ENCODE data around the gene PRX. TPM values are rescaled to one million over a fixed set of nuclear protein-coding genes. Genes with fewer than 3 reads are reported as not detected.
A peak's percentile ranks its signal among the peaks of the same experiment; 100 is the strongest.

Gene PRX
- total RNA-seq, 2 donors from 2014 or later, result 3.4 to 3.7 TPM

DNA sequence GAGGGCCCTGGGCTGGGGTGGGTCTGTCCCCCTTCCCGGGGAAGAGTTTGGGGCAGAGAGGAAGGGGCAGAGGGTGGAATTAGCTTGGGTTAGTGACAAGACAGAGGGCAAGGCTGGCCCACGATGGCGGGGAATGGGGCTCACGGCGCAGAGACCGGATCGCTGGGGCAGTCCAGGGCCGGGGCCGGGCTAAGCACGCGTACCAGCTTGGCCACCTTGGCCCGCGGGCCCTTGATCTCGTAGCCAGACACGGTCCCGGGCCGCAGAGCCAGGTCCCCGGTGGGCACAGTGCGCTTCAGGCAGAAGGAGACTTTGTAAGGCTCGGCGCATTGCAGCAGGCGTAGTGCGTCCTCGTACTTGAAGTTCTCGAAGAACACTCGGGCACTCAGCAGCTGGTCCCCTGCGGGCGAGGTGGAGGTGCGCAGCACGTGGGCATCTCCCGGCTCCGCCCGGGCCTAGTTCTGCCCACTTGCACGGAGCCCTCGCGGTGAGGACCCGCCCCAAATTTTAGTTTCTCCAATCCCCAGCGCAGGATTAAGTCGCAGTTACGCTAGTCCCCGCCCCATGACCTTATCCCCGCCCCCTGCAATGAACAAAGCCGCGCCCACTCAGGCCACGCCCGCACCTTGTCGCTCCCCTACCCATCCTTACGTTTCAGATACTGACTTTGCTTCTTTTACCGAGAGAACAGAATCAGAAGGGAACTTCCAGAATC lies 14.6 kb downstream of the PRX start:
- Mint-ChIP-seq H3K27ac (no peak overlapping the region), H3K27me3 (ENCODE audit: low read depth) (no peaks in the 10 kb centered on the region), H3K36me3 (ENCODE audit: insufficient read depth in 2 of 2) (no peaks in the 10 kb centered on the region), H3K9me3 (no peaks in the 10 kb centered on the region), H3K4me3 (peak overlapping the region in 1 of 2 donors; percentile 14), H3K4me1 (ENCODE audit: low read depth) (peaks cover 21% of the 10 kb centered on the region)
- ATAC-seq (replicated peaks in 1 of 2) (peak; percentile 76 to 84), DNase-seq (peak; percentile 63 to 75)

DNA sequence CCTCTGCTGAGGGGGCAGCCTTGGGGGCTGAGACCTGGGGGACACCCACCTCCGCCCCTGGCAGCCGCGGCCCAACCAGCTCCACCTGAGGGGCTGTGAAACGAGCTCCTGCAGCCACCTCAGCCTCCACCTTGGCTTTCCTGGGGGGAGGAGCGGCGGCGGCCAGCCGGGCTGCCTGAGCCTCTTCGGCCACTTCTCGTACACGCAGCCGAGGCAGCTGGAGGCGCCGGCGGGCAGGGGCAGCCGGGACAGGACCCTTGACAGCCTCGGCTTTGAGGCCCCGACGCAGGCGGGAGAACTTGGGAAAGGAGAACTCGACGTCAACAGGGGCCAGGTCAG lies 15.6 kb downstream of the PRX start:
- Mint-ChIP-seq H3K9me3 (no peaks in the 10 kb centered on the region), H3K36me3 (ENCODE audit: insufficient read depth in 2 of 2) (no peaks in the 10 kb centered on the region), H3K27me3 (ENCODE audit: low read depth) (no peaks in the 10 kb centered on the region)

DNA sequence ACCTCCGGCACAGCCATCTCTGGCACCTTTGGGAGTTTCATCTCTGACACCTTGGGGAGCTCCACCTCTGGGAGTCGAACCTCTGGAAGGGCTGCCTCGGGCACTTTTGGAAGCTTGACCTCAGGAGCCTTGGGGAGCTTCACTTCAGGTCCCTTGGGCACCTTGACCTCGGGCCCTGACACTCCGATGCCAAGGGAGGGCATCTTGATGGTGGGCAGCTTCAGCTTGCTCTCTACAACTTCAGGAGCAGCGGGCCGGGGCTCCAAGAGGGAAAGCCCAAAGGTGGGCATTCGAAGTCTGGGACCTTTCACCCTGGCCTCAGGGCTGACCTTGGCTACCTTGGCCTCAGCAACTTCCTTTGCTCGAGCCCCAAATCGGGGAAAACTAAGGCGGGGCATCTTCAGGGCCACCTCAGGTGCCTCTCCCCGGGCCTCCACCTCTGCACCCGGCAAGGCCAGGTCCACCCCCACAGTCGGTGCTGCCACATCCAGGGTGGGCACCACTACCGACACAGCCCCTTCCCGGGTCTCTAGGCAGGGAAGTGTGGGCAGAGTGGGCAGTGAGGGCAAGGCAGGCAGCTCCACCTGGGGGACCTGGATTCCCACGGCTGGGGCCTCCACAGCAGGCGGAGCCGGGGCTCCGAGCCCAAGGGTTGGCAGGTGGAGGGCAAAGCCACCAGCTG lies 16.2 kb downstream of the PRX start:
- no peak overlapping the region for H3K4me3 Mint-ChIP-seq
- no peak for DNase-seq
- H3K36me3 Mint-ChIP-seq (ENCODE audit: insufficient read depth in 2 of 2), result no peaks in the 10 kb centered on the region
- H3K4me1 Mint-ChIP-seq (ENCODE audit: low read depth), result peaks cover 13% of the 10 kb centered on the region
- ATAC-seq (replicated peaks in 1 of 2), result no peak
- no peak overlapping the region for H3K27ac Mint-ChIP-seq
- H3K9me3 Mint-ChIP-seq, result no peaks in the 10 kb centered on the region
- H3K27me3 Mint-ChIP-seq (ENCODE audit: low read depth), result no peaks in the 10 kb centered on the region

More for the DNA sequence above, 15.6 kb downstream of the PRX start:
- Mint-ChIP-seq H3K27ac (no peak overlapping the region), H3K4me1 (ENCODE audit: low read depth) (peaks cover 13% of the 10 kb centered on the region), H3K4me3 (no peak overlapping the region)
- ATAC-seq (replicated peaks in 1 of 2), result no peak
- DNase-seq, result no peak

DNA sequence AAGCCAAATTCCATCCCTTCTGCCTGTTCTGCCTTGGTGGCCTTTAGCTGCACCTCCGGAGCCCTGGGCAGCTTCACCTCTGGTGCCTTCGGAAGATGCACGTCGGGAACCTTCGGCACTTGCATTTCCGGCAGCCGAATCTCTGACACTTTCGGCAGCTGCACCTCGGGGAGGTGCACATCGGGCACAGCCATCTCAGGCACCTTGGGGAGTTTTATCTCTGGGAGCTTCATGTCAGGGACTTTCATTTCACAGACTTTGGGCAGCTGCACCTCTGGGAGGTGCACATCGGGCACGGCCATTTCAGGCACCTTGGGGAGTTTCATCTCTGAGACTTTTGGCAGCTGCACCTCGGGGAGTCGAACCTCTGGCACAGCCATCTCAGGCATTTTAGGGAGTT lies 17.2 kb downstream of the PRX start:
- Mint-ChIP-seq H3K4me1 (ENCODE audit: low read depth) (peaks cover 11% of the 10 kb centered on the region), H3K27me3 (ENCODE audit: low read depth) (no peaks in the 10 kb centered on the region), H3K4me3 (no peak overlapping the region), H3K9me3 (no peaks in the 10 kb centered on the region), H3K27ac (no peak overlapping the region), H3K36me3 (ENCODE audit: insufficient read depth in 2 of 2) (no peaks in the 10 kb centered on the region)
- ATAC-seq (replicated peaks in 1 of 2), result no peak
- DNase-seq, result no peak

DNA sequence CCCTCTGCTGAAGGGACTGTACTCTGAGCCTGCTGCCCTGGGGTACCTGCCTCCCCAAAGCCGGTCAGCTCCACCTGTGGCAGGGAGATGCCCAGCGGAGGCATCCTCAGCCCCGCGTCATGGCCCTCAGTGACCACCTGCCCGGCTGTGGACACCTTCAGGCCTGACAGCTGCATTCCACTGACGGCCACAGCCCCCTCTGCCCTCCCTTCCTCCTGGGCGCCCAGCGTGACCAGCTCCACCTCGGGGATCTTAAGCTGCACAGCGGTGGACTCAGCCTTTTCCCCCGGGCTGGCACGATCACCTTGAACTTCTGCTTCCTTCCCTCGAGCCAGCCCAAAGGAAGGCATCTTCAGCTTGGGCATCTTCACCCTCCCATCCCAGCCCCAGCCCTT lies 18.4 kb downstream of the PRX start:
- Mint-ChIP-seq H3K4me3 (no peak overlapping the region), H3K4me1 (ENCODE audit: low read depth) (peaks cover 7% of the 10 kb centered on the region), H3K27me3 (ENCODE audit: low read depth) (no peaks in the 10 kb centered on the region), H3K9me3 (no peaks in the 10 kb centered on the region), H3K36me3 (ENCODE audit: insufficient read depth in 2 of 2) (no peaks in the 10 kb centered on the region), H3K27ac (no peak overlapping the region)
- DNase-seq (no peak), ATAC-seq (replicated peaks in 1 of 2) (no peak)

DNA sequence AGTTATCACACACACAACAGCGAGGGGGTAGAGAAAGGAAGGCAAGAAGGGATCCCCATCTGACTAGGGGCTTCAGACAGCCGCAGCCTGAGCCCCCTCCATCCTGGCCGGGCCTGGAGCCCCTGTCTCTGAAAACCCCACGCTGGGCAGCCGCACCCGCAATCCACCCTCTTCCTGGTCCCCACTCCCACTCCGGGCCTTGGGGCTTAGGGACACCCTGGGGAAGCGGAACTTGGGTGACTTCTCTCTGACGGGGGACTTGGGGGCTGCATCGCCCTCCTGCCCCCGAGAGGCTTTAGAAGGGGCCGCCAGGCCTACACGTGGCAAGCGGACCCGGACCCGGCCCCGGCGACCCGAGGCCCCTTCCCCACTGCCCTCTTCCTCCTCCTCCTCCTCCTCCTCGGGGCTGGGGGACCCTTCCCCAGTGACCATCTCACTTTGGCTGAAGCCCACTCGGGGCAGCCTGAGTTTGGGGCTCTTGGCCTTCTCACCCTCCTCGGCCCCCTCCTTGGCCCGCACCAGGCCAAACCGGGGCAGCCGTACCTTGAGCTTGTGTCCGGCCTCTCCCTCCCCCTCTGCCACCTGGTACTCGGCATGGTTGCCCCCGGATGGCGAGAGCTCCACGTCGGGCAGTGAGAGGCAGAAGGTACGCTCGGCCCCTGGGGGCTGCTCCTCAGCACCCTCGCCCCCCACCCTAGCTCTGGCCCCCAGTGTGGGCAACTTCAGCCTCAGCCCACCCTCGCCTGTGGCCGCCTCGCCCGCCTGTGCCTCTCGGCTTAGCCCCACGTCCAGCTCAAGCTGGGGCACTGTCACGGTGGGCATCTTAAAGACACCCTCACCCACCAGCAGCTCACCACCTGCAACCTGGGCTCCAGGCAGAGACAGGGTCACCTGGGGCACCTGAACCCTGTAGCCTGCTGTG lies 19.0 kb downstream of the PRX start:
- H3K4me3 Mint-ChIP-seq, result no peak overlapping the region
- no peaks in the 10 kb centered on the region for H3K9me3 Mint-ChIP-seq
- no peaks in the 10 kb centered on the region for H3K27me3 Mint-ChIP-seq (ENCODE audit: low read depth)
- no peak for ATAC-seq (replicated peaks in 1 of 2)
- no peak for DNase-seq
- peaks cover 3% of the 10 kb centered on the region for H3K4me1 Mint-ChIP-seq (ENCODE audit: low read depth)
- H3K27ac Mint-ChIP-seq, result no peak overlapping the region
- H3K36me3 Mint-ChIP-seq (ENCODE audit: insufficient read depth in 2 of 2), result no peaks in the 10 kb centered on the region

DNA sequence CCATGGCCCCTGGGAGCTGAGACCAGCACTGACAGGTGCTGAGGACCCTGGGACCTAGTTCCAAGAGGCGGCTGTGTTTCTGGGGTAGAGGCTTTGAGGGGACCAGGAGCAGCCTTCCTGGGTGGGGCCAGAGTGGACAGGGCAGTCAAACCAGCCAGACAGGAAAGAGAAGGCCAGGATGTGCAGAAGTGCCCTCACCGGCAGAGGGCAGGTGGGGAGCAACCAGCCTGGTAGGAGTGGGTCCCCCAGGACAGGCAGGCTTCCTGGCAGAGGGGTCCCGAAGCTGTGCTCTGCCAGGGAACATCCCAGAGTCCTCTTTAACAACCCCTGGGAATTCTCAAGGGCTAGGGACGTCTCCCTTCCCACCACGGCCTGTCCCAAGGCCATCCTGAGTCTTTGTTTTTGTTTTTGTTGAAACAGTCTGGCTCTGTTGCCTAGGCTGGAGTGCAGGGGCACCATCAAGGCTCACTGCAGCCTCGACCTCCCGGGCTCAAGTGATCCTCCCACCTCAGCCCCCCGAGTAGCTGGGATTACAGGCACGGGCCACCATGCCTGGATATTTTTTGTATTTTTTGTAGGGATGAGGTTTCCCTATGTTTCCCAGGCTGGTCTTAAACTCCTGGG lies 20.2 kb downstream of the PRX start:
- no peak for DNase-seq
- Mint-ChIP-seq H3K36me3 (ENCODE audit: insufficient read depth in 2 of 2) (no peaks in the 10 kb centered on the region), H3K9me3 (no peaks in the 10 kb centered on the region), H3K27ac (no peak overlapping the region), H3K27me3 (ENCODE audit: low read depth) (no peaks in the 10 kb centered on the region), H3K4me1 (ENCODE audit: low read depth) (no peaks in the 10 kb centered on the region), H3K4me3 (no peak overlapping the region)
- ATAC-seq (replicated peaks in 1 of 2), result peak in 1 of 2 donors; percentile 22

DNA sequence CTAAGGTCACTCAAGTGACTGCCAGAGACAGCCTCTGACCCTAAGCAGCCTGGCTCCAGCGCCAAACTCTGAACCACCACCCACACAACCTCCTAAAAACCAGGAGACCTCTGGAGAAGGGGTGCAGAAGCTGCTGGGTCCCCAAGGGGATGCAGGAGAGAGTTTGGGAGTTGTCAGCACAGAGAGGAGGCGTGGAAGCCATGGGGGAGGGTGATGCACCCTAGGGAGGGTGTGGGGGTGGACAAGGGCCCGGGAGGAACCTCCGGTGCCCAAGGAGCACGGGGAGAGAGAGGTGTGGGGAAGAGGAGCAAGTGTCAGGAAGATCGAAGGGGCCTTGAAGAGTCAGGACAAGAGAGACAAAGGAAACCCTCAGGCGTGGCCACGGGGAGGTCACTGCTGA lies 21.1 kb downstream of the PRX start:
- Mint-ChIP-seq H3K4me3 (no peak overlapping the region), H3K9me3 (no peaks in the 10 kb centered on the region), H3K27ac (no peak overlapping the region), H3K36me3 (ENCODE audit: insufficient read depth in 2 of 2) (no peaks in the 10 kb centered on the region), H3K4me1 (ENCODE audit: low read depth) (no peaks in the 10 kb centered on the region), H3K27me3 (ENCODE audit: low read depth) (no peaks in the 10 kb centered on the region)
- no peak for DNase-seq
- no peak for ATAC-seq (replicated peaks in 1 of 2)

DNA sequence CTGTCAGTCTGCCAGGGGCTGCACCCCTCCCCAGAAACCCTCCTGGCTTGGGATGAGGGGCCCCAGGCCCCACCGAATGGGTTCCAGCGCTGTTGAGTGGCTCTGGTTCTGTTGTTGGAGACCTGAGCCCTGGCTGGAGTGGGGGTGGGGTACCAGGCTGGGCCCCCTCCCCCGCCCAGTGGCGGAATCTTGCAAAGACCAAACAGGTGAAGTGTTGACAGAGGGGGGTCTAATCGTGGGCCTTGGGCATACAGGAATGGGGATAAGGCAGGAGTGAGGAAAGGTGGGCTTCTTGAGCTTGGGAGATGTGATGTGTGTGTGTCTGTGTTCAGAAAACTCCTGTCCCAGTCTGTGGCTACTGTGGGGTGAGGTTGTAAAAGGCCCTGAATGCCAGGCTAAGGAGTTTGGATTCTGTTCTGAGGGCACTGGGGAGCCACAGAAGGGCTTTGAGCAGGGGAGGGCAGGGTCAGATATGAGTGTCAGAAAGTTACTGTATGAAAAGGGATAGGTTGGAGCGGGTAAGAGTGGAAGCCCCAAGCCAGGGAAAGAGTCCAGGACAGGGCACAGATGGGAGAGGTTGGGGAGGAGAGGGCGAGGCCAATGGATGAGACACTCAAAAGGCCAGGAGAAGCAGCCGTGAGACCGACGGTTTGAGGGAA lies 23.0 kb downstream of the PRX start, which contains the start of gene HIPK4:
Gene HIPK4 (minus strand): TSS at position 98 of the 659 bp plus-strand sequence. CDS start 279 bp downstream, outside the sequence.
- no peaks in the 10 kb centered on the region for H3K9me3 Mint-ChIP-seq
- H3K27ac Mint-ChIP-seq, result no peak within 1 kb of the TSS
- no peak within 1 kb of the TSS for H3K4me3 Mint-ChIP-seq
- no peak for DNase-seq
- no peaks in the 10 kb centered on the region for H3K4me1 Mint-ChIP-seq (ENCODE audit: low read depth)
- no peaks in the 10 kb centered on the region for H3K27me3 Mint-ChIP-seq (ENCODE audit: low read depth)
- no peaks in the 10 kb centered on the region for H3K36me3 Mint-ChIP-seq (ENCODE audit: insufficient read depth in 2 of 2)
- no peak for ATAC-seq (replicated peaks in 1 of 2)

DNA sequence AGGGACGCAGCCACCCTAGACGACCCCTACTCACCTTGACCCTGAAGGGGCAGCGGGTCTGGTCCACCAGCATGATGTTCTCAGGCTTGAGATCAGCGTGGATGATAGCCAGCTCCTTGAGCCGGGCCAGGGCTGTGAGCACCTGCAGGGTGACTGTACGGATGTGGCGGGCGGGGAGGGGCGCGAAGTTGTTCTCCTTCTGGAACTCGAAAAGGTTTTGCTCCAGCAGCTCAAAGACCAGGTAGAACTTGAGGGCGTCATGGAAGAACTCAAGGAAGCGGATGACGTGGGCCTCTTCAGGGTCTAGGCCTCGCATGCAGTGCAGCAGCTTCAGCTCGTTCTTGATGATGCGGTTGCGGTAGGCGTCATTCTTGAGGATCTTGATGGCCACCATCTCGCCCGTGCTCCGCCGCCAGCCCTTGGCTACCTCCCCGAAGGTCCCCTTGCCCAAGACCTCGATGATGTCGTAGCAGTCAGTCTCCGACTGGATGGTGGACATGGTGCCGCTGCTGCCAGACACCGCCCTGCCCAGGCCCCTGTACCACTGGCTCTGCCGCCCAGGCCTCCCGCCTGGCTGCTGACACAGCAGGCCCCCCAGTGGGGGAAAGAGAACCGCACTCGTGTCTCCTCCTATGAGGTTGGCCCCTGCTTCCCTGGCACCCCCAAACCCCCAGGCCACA lies 23.6 kb downstream of the PRX start:
- no peak for DNase-seq
- Mint-ChIP-seq H3K4me3 (no peak overlapping the region), H3K27me3 (ENCODE audit: low read depth) (no peaks in the 10 kb centered on the region), H3K36me3 (ENCODE audit: insufficient read depth in 2 of 2) (no peaks in the 10 kb centered on the region), H3K4me1 (ENCODE audit: low read depth) (no peaks in the 10 kb centered on the region), H3K27ac (no peak overlapping the region), H3K9me3 (no peaks in the 10 kb centered on the region)
- ATAC-seq (replicated peaks in 1 of 2), result no peak

DNA sequence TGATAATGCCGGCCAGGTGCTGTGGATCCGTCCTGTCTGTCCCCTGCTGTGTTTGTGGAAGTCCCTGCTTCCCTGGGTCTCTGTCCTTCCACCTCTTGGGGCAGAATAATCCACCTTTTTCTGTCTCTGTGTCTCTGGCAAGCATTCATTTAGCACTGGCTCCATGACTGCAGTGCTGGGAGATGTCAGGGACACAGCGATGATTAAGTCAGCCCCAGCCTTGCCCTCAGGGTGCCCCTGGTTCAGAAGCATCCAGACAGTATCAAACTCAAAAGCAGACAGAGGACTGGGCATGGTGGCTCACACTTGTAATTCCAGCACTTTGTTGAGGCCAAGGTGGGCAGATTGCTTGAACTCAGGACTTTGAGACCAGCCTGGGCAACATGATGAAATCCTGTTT lies 24.7 kb downstream of the PRX start:
- Mint-ChIP-seq H3K36me3 (ENCODE audit: insufficient read depth in 2 of 2) (no peaks in the 10 kb centered on the region), H3K27me3 (ENCODE audit: low read depth) (no peaks in the 10 kb centered on the region), H3K4me1 (ENCODE audit: low read depth) (no peaks in the 10 kb centered on the region), H3K27ac (no peak overlapping the region), H3K4me3 (no peak overlapping the region), H3K9me3 (no peaks in the 10 kb centered on the region)
- no peak for ATAC-seq (replicated peaks in 1 of 2)
- no peak for DNase-seq

DNA sequence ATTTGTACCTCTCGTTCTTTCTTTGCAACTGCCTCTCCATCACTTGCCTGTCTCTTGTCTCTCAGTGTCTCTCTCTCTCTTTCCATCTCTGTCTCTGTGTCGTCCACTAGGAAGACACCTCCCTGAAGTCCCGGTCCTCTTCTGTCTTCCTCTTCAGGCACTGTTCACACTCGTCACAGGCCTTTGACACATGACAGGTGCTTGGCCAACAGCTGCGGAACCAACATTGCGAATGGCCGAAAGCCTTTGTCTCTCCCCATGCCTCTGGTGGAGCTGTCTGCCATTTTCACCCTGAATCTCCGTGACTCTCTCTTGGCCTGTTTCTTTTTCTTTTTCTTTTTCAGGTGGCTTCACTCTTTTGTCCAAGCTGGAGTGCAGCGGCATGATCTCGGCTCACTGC lies 26.0 kb downstream of the PRX start:
- ATAC-seq (replicated peaks in 1 of 2), result no peak
- Mint-ChIP-seq H3K4me3 (no peak overlapping the region), H3K27ac (no peak overlapping the region), H3K9me3 (no peaks in the 10 kb centered on the region), H3K27me3 (ENCODE audit: low read depth) (no peaks in the 10 kb centered on the region), H3K4me1 (ENCODE audit: low read depth) (no peaks in the 10 kb centered on the region), H3K36me3 (ENCODE audit: insufficient read depth in 2 of 2) (no peaks in the 10 kb centered on the region)
- no peak for DNase-seq
